Hematopoietic multipotent progenitor cell treated with erythropoietin and hydrocortisone succinate and interleukin-3 and kit ligand, for 17 days (in vitro differentiated cells): Measurements from ENCODE around the gene SRGAP2B.
"Not testable (repeated sequence)": the region's sequence is repeated elsewhere in the genome, so short reads cannot be mapped to it uniquely, and the experiment has no call there.

Source experiments
- DNase-seq: peaks from one replicate; pipeline ENCODE4 v3.0.0-alpha.2; 2015; ENCODE audit warnings: low spot score

Gene SRGAP2B

DNA sequence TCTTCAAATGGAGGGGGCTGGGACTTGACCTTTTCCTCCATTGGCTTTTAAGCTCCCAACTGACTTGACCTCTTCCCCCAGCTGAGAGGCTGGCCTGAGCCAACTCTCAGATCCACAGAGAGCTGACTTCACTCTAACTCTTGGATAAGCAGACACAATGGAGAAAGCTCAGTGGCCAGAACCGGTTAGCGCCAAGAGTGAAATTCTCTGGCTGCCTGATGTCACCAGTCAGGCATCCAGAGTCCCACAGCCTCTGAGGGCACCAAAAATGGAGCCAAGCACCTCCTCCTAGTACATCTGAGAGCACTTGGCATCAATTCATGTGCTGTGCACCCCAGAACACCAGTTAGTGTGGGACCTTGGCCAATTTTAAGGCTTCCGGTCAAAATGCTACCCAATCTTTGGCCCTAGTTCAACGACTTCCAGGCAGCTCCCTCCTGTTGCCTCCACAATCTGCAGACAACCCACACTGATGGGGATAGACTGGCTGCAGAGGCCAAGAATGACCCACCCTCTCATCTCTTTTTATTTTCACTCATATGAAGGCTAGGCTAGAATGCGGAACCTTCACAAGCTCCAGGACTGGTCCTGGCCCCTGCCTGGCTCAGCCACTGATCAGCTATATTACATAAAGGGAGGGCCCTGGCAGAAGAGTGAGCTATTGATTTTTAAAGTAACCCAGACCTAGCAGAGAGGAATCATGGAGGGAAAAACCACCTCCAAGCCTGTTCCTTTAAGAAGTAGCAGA lies 200.5 kb downstream of the SRGAP2B start:
- DNase-seq, result not testable (repeated sequence)

DNA sequence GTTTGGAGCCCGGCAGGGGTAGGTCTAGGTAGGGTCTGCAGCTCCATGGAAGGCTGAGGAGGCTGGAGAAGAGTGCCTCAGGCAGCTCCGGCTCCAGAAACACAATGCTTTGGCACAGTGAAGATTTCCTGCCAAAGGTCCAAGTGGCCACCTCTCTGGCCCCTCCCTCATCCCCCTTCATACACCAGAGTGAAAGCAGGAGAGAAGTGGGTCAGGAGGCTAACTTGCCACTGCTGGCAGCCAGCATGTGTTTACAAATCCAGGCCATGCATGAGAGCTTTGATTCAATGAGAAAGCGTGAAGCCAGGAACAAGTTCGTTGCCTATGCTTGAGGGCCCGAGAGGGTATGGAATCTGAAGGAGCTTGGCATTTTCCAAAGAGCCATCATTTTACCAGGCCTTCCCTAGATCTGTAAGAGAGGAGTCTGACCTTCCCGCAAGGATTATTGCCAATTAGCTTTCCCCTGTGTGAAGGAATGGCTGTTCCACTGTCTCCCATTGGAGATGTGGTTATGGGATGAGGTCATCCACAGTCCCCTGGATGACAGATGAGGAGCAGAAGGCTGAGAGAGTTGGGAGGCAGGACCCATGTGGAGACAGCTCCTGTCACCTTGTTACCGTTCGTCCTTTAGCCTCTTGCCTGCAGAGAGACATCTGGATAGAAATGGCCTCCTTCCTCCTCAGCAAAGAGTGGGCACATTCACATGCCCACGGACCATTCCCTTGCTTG lies 201.3 kb downstream of the SRGAP2B start:
- DNase-seq, result not testable (repeated sequence)

DNA sequence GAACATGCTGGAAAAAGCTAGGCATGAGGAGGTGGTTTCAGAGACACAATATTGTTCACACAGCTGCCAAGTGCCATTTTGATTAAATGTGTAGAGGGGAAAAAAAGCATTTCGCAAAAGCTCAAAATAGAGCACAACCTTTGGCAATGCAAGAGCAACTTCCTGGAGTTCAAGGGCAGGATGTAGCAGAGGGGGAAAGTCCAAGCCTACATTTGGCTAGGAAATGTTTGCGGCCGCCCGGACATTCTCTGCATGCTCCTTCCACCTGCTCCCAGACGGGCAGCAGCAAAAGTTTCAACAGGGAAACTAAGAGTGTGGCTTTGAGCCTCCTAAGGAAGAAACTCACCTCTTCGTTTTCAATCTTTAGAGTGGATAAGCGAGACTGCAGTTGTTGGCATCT lies 202.1 kb downstream of the SRGAP2B start:
- DNase-seq, result not testable (repeated sequence)

DNA sequence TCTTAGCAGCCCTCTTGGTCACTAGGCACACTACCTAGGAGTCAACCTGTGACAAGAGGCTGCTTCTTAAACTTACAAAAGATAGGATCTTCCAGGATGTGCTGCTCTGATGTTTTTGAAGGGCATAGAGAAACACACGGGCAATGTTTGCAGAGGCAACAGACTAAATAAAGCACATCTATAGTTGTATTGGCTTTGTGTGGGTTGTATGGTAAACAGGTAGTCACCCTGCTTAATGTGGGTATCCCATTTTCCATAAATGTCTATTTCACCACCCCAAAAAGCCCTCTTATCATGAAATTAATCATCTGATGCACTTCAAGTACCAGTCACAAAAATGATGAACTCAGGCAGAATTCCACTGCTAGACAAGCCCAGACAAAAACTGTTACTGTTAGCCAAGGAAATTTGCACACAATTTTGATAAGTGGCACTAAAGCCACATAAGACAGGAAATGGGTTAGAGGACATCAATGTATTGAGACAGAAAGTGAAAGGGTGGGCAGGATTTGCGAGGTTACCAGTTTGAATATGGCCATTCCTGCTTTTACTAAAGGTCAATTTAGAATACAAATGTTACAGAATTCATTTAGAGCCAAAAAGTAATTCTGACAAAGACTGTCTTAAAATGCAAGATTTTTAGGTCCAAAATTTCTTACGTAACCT lies 205.5 kb downstream of the SRGAP2B start:
- DNase-seq, result not testable (repeated sequence)

DNA sequence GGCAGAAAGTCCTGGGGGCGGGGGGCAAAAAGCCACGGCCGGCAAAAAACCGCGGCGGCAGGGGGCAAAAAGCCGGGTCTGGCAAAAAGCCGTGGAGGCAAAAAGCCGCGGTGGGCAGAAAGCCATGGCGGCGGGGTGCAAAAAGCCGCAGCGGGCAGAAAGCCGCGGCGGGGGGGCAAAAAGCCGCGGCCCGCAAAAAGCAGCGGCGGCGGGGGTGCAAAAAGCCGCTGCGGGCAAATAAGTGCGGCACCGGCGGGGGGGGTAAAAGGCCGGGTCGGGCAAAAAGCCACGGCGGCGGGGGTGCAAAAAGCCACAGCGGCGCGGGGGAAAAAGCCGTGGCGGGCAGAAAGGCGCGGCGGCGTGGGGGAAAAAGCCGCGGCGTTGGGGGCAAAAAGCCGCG lies 212.1 kb downstream of the SRGAP2B start:
- peak; percentile 1 for DNase-seq

DNA sequence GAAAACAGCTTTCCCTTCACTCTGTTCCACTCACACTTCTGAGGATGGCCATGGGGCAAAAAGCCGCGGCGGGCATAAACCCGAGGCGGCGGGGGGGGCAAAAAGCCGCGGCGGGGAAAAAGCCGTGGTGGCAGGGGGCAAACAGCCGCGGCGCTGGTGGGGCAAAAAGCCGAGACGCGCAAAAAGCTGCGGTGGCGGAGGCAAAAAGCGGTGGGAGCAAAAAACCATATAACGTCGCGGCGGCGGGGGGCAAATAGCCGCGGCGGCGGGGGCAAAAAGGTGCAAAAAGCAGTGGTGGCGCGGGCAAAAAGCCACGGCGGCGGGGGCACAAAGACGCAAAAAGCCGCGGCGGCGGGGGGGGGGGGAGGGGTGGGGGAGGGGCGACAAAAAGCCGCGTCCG lies 212.8 kb downstream of the SRGAP2B start:
- not testable (repeated sequence) for DNase-seq

DNA sequence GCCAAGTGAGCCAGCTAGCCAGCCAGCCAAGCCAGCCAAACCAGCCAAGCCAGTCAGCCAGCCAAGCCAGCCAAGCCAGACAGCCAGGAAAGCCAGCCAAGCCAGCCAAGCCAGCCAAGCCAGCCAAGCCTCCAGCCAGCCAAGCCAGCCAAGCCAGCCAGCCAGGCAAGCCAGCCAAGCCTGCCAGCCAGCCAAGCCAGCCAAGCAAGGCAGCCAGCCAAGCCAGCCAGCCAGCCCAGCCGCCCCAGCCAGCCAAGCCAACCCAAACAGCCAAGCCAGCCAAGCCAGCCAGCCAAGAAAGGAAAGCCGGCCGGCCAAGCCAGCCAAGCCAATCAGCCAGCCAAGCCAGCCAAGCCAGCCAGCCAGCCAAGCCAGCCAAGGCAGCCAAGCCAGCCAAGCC lies 236.5 kb downstream of the SRGAP2B start:
- not testable (repeated sequence) for DNase-seq
